IMR-90 (cell line): ENCODE measurements around the gene CFAP61. TPM values are rescaled to one million over a fixed set of nuclear protein-coding genes. Genes with fewer than 3 reads are reported as not detected.

Experiments used
- ATAC-seq: fragments of 200-7000 bp; cut with Tn5 transposase; 2 replicates; pipeline ENCODE4 v1.9.1; 2020; ENCODE audit warnings: low read depth, mild to moderate bottlenecking, moderate library complexity
- BruUV-seq: library from RNA; stranded (reverse); fragments of 400-500 nt; replicated peaks from 2 replicates; lab custom pipeline; 2021; lab: Mats Ljungman, UMichigan
- CTCF ChIA-PET: fragments of 300-600 bp; formaldehyde crosslinking; extraction: SDS; loops from one replicate; lab custom pipeline; 2021; ENCODE audit warnings: antibody characterized with exemption; lab: Yijun Ruan, JAX
- POLR2A ChIA-PET: fragments of 300-600 bp; sonication (Branson Sonifier 250); formaldehyde crosslinking; loops from one replicate; lab custom pipeline; 2022; ENCODE audit warnings: antibody characterized with exemption; ENCODE audit not compliant: unreplicated experiment; lab: Charles Lee
- DNase-seq: peaks from one replicate; pipeline ENCODE4 v3.0.0; 2013
- H2AFZ ChIP-seq: replicated peaks from 2 replicates; pipeline ENCODE3; 2013; ENCODE audit warnings: low read length, mild to moderate bottlenecking; ENCODE audit not compliant: poor library complexity
- H2AK5ac ChIP-seq: 2 replicates; pipeline ENCODE4 v1.6.1; 2013; ENCODE audit warnings: low read depth, low read length, inconsistent platforms
- H2AK9ac ChIP-seq: replicated peaks from 2 replicates; pipeline ENCODE3; 2013; ENCODE audit warnings: mild to moderate bottlenecking, low read depth, low read length, moderate library complexity; ENCODE audit not compliant: poor library complexity
- H2BK120ac ChIP-seq: 2 replicates; pipeline ENCODE4 v1.6.1; 2013; ENCODE audit warnings: low read depth, low read length, inconsistent platforms
- H2BK15ac ChIP-seq: 3 replicates; pipeline ENCODE4 v1.6.1; 2013; ENCODE audit warnings: low read depth, low read length, inconsistent platforms
- H2BK20ac ChIP-seq: 2 replicates; pipeline ENCODE4 v1.6.1; 2013; ENCODE audit warnings: low read depth, mild to moderate bottlenecking, inconsistent platforms, low read length, moderate library complexity
- H2BK5ac ChIP-seq: 2 replicates; pipeline ENCODE4 v1.6.1; 2013; ENCODE audit warnings: mild to moderate bottlenecking, low read depth, low read length, inconsistent platforms; ENCODE audit not compliant: poor library complexity, severe bottlenecking
- H3K14ac ChIP-seq: replicated peaks from 2 replicates; pipeline ENCODE4 v1.6.1; 2013; ENCODE audit warnings: low read depth, low read length, inconsistent platforms
- H3K18ac ChIP-seq: 2 replicates; pipeline ENCODE4 v1.6.1; 2013; ENCODE audit warnings: low read depth, low read length, control low read depth
- H3K23ac ChIP-seq: 2 replicates; pipeline ENCODE4 v1.6.1; 2013; ENCODE audit warnings: low read depth, low read length, inconsistent platforms
- H3K27ac ChIP-seq: 2 replicates; pipeline ENCODE4 v1.5.1; 2013; ENCODE audit warnings: mild to moderate bottlenecking, control low read depth, low read length; ENCODE audit not compliant: insufficient read depth
- H3K27me3 ChIP-seq: 2 replicates; pipeline ENCODE4 v1.6.1; 2013; ENCODE audit warnings: low read length; ENCODE audit not compliant: control insufficient read depth, insufficient read depth
- H3K36me3 ChIP-seq: 2 replicates; pipeline ENCODE4 v1.6.1; 2013; ENCODE audit warnings: low read length, mixed read lengths; ENCODE audit not compliant: control insufficient read depth, insufficient read depth
- H3K4ac ChIP-seq: 2 replicates; pipeline ENCODE4 v1.6.1; 2013; ENCODE audit warnings: low read depth, low read length, inconsistent platforms
- H3K4me1 ChIP-seq: 2 replicates; pipeline ENCODE4 v1.6.1; 2013; ENCODE audit warnings: low read length, mixed read lengths; ENCODE audit not compliant: control insufficient read depth, insufficient read depth
- H3K4me2 ChIP-seq: 2 replicates; pipeline ENCODE4 v1.6.1; 2013; ENCODE audit warnings: low read depth, mild to moderate bottlenecking, control low read depth, low read length, moderate library complexity
- H3K4me3 ChIP-seq: 2 replicates; pipeline ENCODE4 v1.5.1; 2013; ENCODE audit warnings: low read depth, mild to moderate bottlenecking, control low read depth, low read length, moderate library complexity; ENCODE audit not compliant: insufficient read depth
- H3K56ac ChIP-seq: 2 replicates; pipeline ENCODE4 v1.6.1; 2013; ENCODE audit warnings: low read length, inconsistent platforms; ENCODE audit not compliant: insufficient read depth; ENCODE audit errors: extremely low read depth
- H3K79me1 ChIP-seq, 2 experiments: 2 replicates each; pipeline ENCODE4 v1.6.1; 2013; ENCODE audit warnings: low read length in 2 of 2, inconsistent platforms in 1 of 2, low read depth in 1 of 2
- H3K9ac ChIP-seq: 2 replicates; pipeline ENCODE4 v1.6.1; 2013; ENCODE audit warnings: low read depth, low read length, control low read depth
- H3K9me1 ChIP-seq: 2 replicates; pipeline ENCODE4 v1.6.1; 2013; ENCODE audit warnings: low read length, inconsistent platforms; ENCODE audit not compliant: insufficient read depth
- H3K9me3 ChIP-seq: 2 replicates; pipeline ENCODE4 v1.6.1; 2013; ENCODE audit warnings: low read length; ENCODE audit not compliant: control insufficient read depth, insufficient read depth
- H4K20me1 ChIP-seq: 2 replicates; pipeline ENCODE4 v1.6.1; 2013; ENCODE audit warnings: low read length, inconsistent platforms; ENCODE audit not compliant: insufficient read depth
- H4K5ac ChIP-seq: 2 replicates; pipeline ENCODE4 v1.6.1; 2013; ENCODE audit warnings: mild to moderate bottlenecking, low read depth, low read length, control low read depth
- H4K8ac ChIP-seq, 2 experiments: 2 replicates each; pipeline ENCODE4 v1.6.1; 2013; ENCODE audit warnings: low read depth in 2 of 2, low read length in 2 of 2, control low read depth in 1 of 2, inconsistent platforms in 1 of 2
- H4K91ac ChIP-seq: 2 replicates; pipeline ENCODE4 v1.6.1; 2013; ENCODE audit warnings: low read depth, low read length, inconsistent platforms; ENCODE audit not compliant: insufficient read depth
- BHLHE40 ChIP-seq: fragments of 150-350 bp; IDR thresholded peaks from 2 replicates; pipeline ENCODE4 v1.6.1; 2016; ENCODE audit warnings: mild to moderate bottlenecking, low read depth, low read length
- CEBPB ChIP-seq: IDR thresholded peaks from 2 replicates; pipeline ENCODE4 v1.6.1; 2012; ENCODE audit warnings: low read depth, low read length, improper control_type of control experiment
- CHD1 ChIP-seq: IDR thresholded peaks from 2 replicates; pipeline ENCODE4 v1.6.1; 2012; ENCODE audit warnings: low read depth, low read length, improper control_type of control experiment
- FOS ChIP-seq: fragments of 150-350 bp; IDR thresholded peaks from 2 replicates; pipeline ENCODE4 v1.6.1; 2016; ENCODE audit warnings: low read depth, low read length
- MAZ ChIP-seq: IDR thresholded peaks from 2 replicates; pipeline ENCODE4 v1.6.1; 2012; ENCODE audit warnings: low read depth, mild to moderate bottlenecking, low read length, improper control_type of control experiment, moderate library complexity, borderline replicate concordance
- MXI1 ChIP-seq: IDR thresholded peaks from 2 replicates; pipeline ENCODE4 v1.6.1; 2012; ENCODE audit warnings: low read depth, mild to moderate bottlenecking, low read length, moderate library complexity, borderline replicate concordance
- NFE2L2 ChIP-seq: fragments of 150-350 bp; IDR thresholded peaks from 2 replicates; pipeline ENCODE4 v1.6.1; 2016; ENCODE audit warnings: low read depth, mild to moderate bottlenecking, low read length
- POLR2A ChIP-seq: IDR thresholded peaks from 2 replicates; pipeline ENCODE4 v1.6.1; 2012; ENCODE audit warnings: mild to moderate bottlenecking, low read depth, low read length
- RAD21 ChIP-seq: IDR thresholded peaks from 2 replicates; pipeline ENCODE4 v1.6.1; 2012; ENCODE audit warnings: low read length, improper control_type of control experiment
- RFX5 ChIP-seq: IDR thresholded peaks from 2 replicates; pipeline ENCODE4 v1.8.0; 2012; ENCODE audit warnings: low read depth, mild to moderate bottlenecking, low read length, moderate library complexity
- WGBS, 2 experiments: methylation state at CpG; one replicate each; pipeline versions ENCODE4 v1.1.5 to v1.1.7; 2013; ENCODE audit warnings: missing lambda C conversion rate in 2 of 2; ENCODE audit not compliant: insufficient read length in 1 of 2; ENCODE audit errors: extremely low coverage in 2 of 2; 5-methylcytosine and 5-hydroxymethylcytosine counted together
- dilution Hi-C: fragments of 300-500 bp; cut with HindIII; formaldehyde crosslinking; loops from one replicate; pipeline ENCODE4 v1.14.3; 2018; ENCODE audit warnings: low sequenced_read_pairs; ENCODE audit not compliant: unreplicated experiment
- in situ Hi-C: fragments of 300-500 bp; cut with MboI; formaldehyde crosslinking; loops from 3 replicates; pipeline ENCODE4 v1.14.3; 2019; ENCODE audit warnings: low sequenced_read_pairs, inconsistent platforms, mixed read lengths
- intact Hi-C: fragments of 100-400 bp; cut with micrococcal nuclease; formaldehyde crosslinking; loops from 2 replicates; pipeline ENCODE4 v1.10.0; 2022
- polyA plus RNA-seq, 3 experiments: library from polyadenylated mRNA; depleted of rRNA; stranded (reverse); fragments of >200 nt; gene quantifications; 2 replicates each; pipeline ENCODE4 v1.2.3, GENCODE V29; 2012; ENCODE audit warnings: low replicate concordance in 1 of 3
- total RNA-seq: library from RNA; depleted of rRNA; stranded (reverse); fragments of >200 nt; gene quantifications from 2 replicates; pipeline ENCODE4 v1.2.3, GENCODE V29; 2012
- TF ChIP-seq, protein P1 (sequence below): fragments of 150-350 bp; IDR thresholded peaks from 2 replicates; pipeline ENCODE4 v1.6.1; 2017; ENCODE audit warnings: mild to moderate bottlenecking, antibody characterized with exemption, low read length, low read depth
- TF ChIP-seq, protein P2 (sequence below): conservative IDR thresholded peaks from 2 replicates; pipeline ENCODE4 v1.5.1; 2012; ENCODE audit warnings: mild to moderate bottlenecking, low read depth, low read length, improper control_type of control experiment

CFAP61 gene
- total and polyA plus RNA-seq, 2 of the 4 experiments (the other 2 are of a cell fraction), result 0.07 TPM; not detected in 1

- Histone ChIP-seq H3K4me2 (no peak overlapping the region), H4K8ac (no peak overlapping the region), H3K23ac (no peak overlapping the region), H3K27ac (no peak overlapping the region), H3K36me3 (no peaks in the 10 kb centered on the region), H4K91ac (no peak overlapping the region), H3K79me1 (no peaks in the 10 kb centered on the region), H3K18ac (no peak overlapping the region), H3K4me3 (no peak overlapping the region), H2AFZ (no peak overlapping the region), H4K20me1 (no peaks in the 10 kb centered on the region), H3K9me1 (no peaks in the 10 kb centered on the region), H3K56ac (no peak overlapping the region), H2BK20ac (no peak overlapping the region), H3K4ac (no peak overlapping the region), H2AK5ac (no peak overlapping the region), H2BK15ac (no peak overlapping the region), H2BK120ac (no peak overlapping the region), H3K4me1 (no peaks in the 10 kb centered on the region), H3K27me3 (peaks cover 2% of the 10 kb centered on the region; the same call in 1 of the 2 replicates), H2BK5ac (no peak overlapping the region), H3K14ac (no peak overlapping the region), H3K9ac (no peak overlapping the region), H3K9me3 (no peaks in the 10 kb centered on the region), H2AK9ac (no peak overlapping the region), H4K5ac (no peak overlapping the region)
- WGBS, 2 experiments, result no CpG with 5 or more reads among the region's 2 CpGs
- in situ Hi-C loops, result no loop called here
- ChIA-PET POLR2A (no interaction called here), CTCF (interaction anchor here (1.4 kb wide), 1 partner anchor 20 kb away, joined by 4 read pairs; no protein-coding TSS in a partner anchor)
- BruUV-seq, result no TSS peak
- intact Hi-C loops, result no loop called here
- no peak for TF ChIP-seq POLR2A
- no peak for TF ChIP-seq MAZ
- no peak for TF ChIP-seq FOS
- TF ChIP-seq BHLHE40, result no peak
- TF ChIP-seq, protein P1, sequence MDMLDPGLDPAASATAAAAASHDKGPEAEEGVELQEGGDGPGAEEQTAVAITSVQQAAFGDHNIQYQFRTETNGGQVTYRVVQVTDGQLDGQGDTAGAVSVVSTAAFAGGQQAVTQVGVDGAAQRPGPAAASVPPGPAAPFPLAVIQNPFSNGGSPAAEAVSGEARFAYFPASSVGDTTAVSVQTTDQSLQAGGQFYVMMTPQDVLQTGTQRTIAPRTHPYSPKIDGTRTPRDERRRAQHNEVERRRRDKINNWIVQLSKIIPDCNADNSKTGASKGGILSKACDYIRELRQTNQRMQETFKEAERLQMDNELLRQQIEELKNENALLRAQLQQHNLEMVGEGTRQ, result no peak
- no peak for TF ChIP-seq NFE2L2
- no peak for TF ChIP-seq MXI1
- TF ChIP-seq, protein P2, sequence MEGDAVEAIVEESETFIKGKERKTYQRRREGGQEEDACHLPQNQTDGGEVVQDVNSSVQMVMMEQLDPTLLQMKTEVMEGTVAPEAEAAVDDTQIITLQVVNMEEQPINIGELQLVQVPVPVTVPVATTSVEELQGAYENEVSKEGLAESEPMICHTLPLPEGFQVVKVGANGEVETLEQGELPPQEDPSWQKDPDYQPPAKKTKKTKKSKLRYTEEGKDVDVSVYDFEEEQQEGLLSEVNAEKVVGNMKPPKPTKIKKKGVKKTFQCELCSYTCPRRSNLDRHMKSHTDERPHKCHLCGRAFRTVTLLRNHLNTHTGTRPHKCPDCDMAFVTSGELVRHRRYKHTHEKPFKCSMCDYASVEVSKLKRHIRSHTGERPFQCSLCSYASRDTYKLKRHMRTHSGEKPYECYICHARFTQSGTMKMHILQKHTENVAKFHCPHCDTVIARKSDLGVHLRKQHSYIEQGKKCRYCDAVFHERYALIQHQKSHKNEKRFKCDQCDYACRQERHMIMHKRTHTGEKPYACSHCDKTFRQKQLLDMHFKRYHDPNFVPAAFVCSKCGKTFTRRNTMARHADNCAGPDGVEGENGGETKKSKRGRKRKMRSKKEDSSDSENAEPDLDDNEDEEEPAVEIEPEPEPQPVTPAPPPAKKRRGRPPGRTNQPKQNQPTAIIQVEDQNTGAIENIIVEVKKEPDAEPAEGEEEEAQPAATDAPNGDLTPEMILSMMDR, result no peak
- TF ChIP-seq RAD21, result no peak
- TF ChIP-seq CEBPB, result no peak
- TF ChIP-seq RFX5, result no peak
- TF ChIP-seq CHD1, result no peak
- ATAC-seq (no peak), DNase-seq (no peak)
- dilution Hi-C loops, result no loop called here
These were observed 51.2 kb downstream of the CFAP61 start for GRCh38 chr20:20103486-20103885.
